Omental fat pad (tissue), 4 donors: ENCODE data around the gene NEK2. TPM values are rescaled to one million over a fixed set of nuclear protein-coding genes. Genes with fewer than 3 reads are reported as not detected.

Experiments
- ATAC-seq: fragments of 150-250 bp; one replicate; pipeline ENCODE4 v1.9.1; 2016; ENCODE audit warnings: mild to moderate bottlenecking, moderate library complexity; ENCODE audit not compliant: low FRiP score
- DNase-seq: peaks from one replicate; pipeline ENCODE4 v3.0.0-alpha.2; 2019; ENCODE audit warnings: low spot score
- total RNA-seq, 4 donors: library from RNA; depleted of rRNA; stranded (reverse); fragments of >200 nt; gene quantifications; one replicate each; pipeline ENCODE4 v1.1.0, GENCODE V29; 2016
- TF ChIP-seq, protein P1 (sequence below), 3 donors: fragments of 450-650 bp; IDR thresholded peaks; one replicate each; pipeline ENCODE4 v1.5.1; 2016 to 2017; ENCODE audit warnings: antibody characterized with exemption in 3 of 3, mild to moderate bottlenecking in 3 of 3, moderate library complexity in 2 of 3

Gene NEK2
- total RNA-seq, 4 donors from 2014 or later = 0.47 to 0.60 TPM; not detected in 2

DNA sequence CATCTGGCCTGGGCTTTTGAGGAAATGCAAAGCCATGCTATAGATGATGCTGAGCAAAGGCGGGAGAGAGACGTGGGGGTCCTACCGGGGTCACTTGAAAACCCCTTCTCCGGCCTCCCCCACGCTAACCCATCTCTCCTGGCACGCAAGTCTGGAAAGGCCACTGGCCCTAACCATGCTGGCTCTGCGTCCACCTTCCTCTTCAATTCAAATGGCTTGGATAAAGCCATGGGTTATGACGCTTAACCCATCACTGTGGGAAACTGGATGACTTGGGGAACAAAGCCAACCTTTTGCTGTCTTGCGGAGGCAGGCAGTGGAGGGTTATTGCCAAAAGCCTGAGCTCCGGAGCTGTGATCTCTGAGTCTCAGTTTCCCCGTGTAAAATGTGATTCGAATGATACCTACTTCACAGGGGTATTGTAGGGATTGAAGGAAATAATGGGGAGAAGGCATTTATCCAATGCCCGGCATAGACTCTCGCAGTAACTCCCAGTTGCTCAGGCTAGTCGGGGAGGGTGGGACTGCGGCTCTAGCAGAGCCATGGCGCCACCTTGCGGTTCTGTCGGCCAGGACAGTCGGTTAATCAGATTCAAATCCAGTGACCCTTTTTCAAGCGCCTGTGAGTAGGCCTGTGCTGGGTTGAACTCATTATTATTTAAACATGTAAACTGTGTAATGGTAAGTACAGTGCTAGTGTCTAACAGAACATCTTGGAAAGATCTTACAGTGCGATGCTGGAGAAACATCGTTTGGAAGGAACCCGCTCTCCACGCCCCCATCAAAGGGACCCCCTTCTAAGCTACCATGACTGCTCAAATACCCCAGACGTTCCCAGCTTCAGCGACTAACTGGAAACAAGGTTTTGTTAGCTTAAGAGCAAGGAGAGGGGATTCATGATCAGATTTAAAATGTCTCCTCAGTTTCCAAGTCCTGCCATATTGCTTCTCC lies 20.3 kb downstream of the NEK2 start:
- ATAC-seq (peak; percentile 92), DNase-seq (peak; percentile 92)
- TF ChIP-seq, protein P1, sequence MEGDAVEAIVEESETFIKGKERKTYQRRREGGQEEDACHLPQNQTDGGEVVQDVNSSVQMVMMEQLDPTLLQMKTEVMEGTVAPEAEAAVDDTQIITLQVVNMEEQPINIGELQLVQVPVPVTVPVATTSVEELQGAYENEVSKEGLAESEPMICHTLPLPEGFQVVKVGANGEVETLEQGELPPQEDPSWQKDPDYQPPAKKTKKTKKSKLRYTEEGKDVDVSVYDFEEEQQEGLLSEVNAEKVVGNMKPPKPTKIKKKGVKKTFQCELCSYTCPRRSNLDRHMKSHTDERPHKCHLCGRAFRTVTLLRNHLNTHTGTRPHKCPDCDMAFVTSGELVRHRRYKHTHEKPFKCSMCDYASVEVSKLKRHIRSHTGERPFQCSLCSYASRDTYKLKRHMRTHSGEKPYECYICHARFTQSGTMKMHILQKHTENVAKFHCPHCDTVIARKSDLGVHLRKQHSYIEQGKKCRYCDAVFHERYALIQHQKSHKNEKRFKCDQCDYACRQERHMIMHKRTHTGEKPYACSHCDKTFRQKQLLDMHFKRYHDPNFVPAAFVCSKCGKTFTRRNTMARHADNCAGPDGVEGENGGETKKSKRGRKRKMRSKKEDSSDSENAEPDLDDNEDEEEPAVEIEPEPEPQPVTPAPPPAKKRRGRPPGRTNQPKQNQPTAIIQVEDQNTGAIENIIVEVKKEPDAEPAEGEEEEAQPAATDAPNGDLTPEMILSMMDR (IDR thresholded peaks at IDR 0.05) = peak in 2 of 3 donors; percentile 58 to 59

DNA sequence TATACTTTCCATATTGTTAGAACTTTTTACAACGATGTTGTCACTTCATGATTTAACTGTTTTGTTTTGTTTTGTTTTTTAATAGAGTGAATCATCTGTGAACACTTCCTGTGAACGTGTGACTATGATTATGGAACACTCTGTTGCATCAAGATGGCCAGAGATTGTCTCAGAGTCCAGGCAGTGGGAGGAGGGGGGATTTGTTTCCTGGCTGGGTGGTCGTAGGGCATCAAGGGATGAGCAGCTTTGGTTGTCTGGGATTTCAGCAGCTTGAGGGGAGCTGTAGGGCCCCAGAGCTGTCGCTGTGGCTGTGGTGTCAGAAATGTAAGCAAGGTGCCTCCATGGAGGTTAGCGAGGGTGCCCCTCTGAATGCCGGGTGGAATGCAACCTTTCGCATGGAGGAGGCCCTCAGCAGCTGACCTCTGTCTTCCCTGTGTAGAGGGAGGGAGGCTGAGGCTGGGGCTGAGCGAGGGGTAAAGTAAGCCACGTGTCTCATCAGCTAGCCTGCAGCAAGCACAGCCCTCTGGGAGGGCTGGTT lies 21.4 kb downstream of the NEK2 start:
- no peak for ATAC-seq
- TF ChIP-seq, protein P1 (IDR thresholded peaks at IDR 0.05) = no peak
- DNase-seq = no peak

DNA sequence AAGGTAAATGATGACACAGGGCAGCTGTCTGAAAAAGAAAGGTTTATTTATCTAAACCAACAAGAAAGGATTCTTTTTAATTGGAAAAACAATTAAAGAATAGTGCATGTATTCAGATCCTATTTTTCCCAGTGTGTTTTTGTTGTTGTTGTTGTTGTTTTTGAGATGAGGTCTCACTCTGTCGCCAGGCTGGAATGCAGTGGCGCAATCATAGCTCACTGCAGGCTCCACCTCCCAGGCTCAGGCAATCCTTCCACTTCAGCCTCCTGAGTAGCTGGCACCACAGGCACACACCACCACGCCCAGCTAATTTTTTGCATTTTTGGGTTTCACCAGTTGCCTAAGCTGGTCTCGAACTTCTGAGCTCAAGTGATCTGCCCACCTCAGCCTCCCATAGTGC lies 22.1 kb downstream of the NEK2 start:
- TF ChIP-seq, protein P1 (IDR thresholded peaks at IDR 0.05) = no peak
- DNase-seq (no peak), ATAC-seq (no peak)

DNA sequence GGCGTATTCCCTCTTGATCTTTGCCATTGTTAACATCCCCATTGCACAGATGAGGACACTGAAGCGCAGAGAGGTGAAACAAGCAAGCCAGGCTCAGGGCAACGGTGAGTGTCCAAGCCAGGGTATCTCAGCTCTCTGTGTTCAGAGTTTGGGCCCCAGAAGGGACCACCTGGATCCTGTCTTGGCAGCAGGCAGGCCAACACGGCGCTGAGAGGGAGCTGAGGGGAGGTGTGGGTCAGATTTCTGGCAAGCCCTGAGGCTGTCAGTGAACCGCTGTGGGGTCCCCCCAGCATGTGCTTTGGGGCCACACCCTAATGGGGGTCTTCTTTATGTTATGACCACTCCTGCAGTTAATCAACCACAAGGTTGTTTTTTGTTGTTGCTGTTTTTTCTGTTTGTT lies 23.1 kb downstream of the NEK2 start:
- no peak for ATAC-seq
- TF ChIP-seq, protein P1 (IDR thresholded peaks at IDR 0.05) = no peak
- DNase-seq = no peak

DNA sequence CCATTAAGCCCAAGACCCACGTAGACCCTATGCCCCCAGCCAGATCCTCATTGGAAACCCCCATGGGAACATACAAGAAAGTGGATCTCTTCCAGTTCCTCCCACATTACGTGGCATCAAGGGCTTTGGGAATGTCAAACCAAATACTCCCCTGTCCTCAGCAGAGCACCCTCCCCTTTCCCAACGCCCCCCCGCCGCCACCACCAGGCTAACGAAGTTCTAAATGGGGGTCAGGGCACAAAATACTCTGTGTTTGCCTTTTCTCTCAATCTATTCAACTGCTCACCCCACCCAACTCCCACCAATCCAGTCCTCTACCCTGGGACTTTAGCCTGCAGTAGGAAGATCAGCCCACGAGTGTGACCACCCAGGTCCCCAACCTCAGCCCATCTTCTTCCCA lies 24.5 kb downstream of the NEK2 start:
- ATAC-seq = no peak
- DNase-seq = no peak
- TF ChIP-seq, protein P1 (IDR thresholded peaks at IDR 0.05) = no peak

DNA sequence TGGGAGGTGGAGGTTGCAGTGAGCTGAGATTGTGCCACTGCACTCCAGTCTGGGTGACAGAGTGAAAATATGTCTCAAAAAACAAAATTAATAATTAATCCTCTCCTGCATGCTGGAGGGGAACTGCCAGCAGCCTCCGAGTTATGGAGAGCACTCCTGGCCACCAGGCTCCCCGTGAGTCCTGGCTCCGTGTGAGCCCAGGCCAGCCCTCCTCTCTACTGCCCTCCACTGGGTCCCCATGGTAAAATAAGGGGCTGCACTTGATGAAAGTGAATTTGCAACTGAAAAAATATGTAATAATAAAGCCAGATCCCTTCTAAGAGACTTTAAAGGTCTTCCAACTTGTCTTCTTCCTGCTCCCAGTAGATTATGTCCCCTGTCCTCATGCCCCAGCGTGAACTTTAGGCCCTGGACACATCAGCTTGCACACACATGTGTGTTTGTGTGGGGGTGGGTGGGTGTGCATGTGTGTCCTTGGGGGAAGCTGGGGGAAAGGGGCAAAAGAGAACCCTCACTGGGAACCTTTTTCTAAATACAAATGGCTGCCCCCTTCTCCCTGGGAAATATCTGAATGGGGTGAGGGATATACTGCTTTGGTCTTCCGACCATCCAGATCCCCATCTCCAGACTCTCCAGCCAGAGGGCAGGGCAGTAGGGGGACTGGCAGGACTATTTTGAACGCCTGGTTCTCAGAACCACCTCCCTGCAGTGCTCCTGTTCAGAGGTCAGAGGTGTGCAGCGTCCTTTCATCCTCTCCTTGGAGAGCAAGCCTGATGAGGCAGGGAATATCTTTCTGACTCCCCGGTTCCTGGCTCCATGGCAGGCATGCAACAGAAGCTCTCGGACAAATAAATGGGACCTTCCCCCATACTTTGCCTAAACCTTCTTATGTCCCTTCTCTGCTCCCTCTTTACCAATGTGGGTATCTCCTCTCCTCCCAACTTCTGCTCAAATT lies 26.2 kb downstream of the NEK2 start:
- ATAC-seq = peak; percentile 57

More for the DNA sequence above, 26.2 kb downstream of the NEK2 start:
- DNase-seq = no peak
- TF ChIP-seq, protein P1 (IDR thresholded peaks at IDR 0.05) = no peak
